GM12892 (cell line): Measurements from ENCODE around the gene TNRC6B.

Experiments
- POLR2A ChIP-seq: IDR thresholded peaks from 2 replicates; pipeline ENCODE4 v1.6.1; 2011; ENCODE audit warnings: low read depth, low read length, control low read depth
- POLR2AphosphoS5 ChIP-seq: IDR thresholded peaks from 2 replicates; pipeline ENCODE4 v1.6.1; 2011; ENCODE audit warnings: low read depth, low read length, control low read depth
- TAF1 ChIP-seq: IDR thresholded peaks from 2 replicates; pipeline ENCODE4 v1.6.1; 2011; ENCODE audit warnings: low read depth, mild to moderate bottlenecking, control low read depth, low read length, borderline replicate concordance

DNA sequence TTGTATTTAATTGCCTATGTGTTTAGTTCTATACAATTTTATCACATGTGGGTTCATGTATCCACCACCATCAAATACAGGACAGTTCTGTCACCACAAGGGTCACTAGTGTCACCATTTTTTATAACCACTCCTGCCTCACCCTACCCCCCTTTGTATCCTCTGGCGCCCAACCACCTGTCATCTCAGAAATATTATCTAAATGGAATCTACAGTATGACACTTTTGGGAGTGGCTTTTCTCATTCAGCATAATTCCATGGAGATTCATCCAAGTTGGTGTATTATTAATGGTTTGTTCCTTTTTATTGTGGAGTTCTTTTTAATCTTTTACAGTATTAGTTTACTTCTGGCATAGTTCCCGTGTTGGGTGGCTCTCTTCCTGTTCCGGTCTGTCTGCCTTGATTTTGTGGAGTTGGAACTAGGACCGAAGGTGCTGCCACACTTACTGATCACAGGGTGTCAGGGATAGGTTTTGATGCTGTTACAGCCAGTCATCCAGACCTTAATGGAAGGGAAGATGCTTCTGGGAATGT, 58.5 kb downstream of the TNRC6B start:
- TF ChIP-seq POLR2AphosphoS5 (no peak), POLR2A (no peak), TAF1 (no peak)
